H1 (cell line): ENCODE results near the gene FGF3. TPM values are rescaled to one million over a fixed set of nuclear protein-coding genes. Genes with fewer than 3 reads are reported as not detected.

Source experiments
- CTCF ChIA-PET: fragments of 300-600 bp; sonication (Branson Sonifier 250); formaldehyde crosslinking; loops from one replicate; lab custom pipeline; 2021; ENCODE audit not compliant: partially characterized antibody; lab: Charles Lee
- POLR2A ChIA-PET: fragments of 300-600 bp; sonication (Branson Sonifier 250); formaldehyde crosslinking; loops from one replicate; lab custom pipeline; 2021; ENCODE audit warnings: inconsistent platforms; ENCODE audit not compliant: partially characterized antibody; lab: Charles Lee
- DNase-seq, 2 experiments: peaks; one replicate each; pipeline versions ENCODE4 v3.0.0 to v3.0.0-alpha.2; 2010 to 2022; ENCODE audit warnings: low spot score in 2 of 2, low read depth in 1 of 2, mixed read lengths in 1 of 2
- FAIRE-seq: peaks from 2 replicates; lab custom pipeline; 2011; peaks lifted over from hg19 to GRCh38; lab: Jason Lieb, UNC
- H2AFZ ChIP-seq: 2 replicates; pipeline ENCODE4 v1.8.1; 2012; ENCODE audit warnings: low read length, inconsistent platforms
- H2AK5ac ChIP-seq: 2 replicates; pipeline ENCODE4 v1.6.1; 2013; ENCODE audit warnings: low read depth, low read length
- H2BK120ac ChIP-seq: replicated peaks from 2 replicates; pipeline ENCODE3; 2013; ENCODE audit warnings: low read depth, low read length, inconsistent platforms
- H2BK12ac ChIP-seq: 2 replicates; pipeline ENCODE4 v1.6.1; 2013; ENCODE audit warnings: low read depth, low read length
- H2BK15ac ChIP-seq: 2 replicates; pipeline ENCODE4 v1.6.1; 2013; ENCODE audit warnings: low read length
- H2BK20ac ChIP-seq: 2 replicates; pipeline ENCODE4 v1.6.1; 2013; ENCODE audit warnings: low read length
- H2BK5ac ChIP-seq: 2 replicates; pipeline ENCODE4 v1.6.1; 2013; ENCODE audit warnings: low read depth, low read length
- H3K14ac ChIP-seq: 2 replicates; pipeline ENCODE4 v1.6.1; 2013; ENCODE audit warnings: inconsistent platforms; ENCODE audit not compliant: insufficient read length
- H3K18ac ChIP-seq: 2 replicates; pipeline ENCODE4 v1.6.1; 2013; ENCODE audit warnings: low read length; ENCODE audit errors: extremely low read depth
- H3K23ac ChIP-seq: 2 replicates; pipeline ENCODE4 v1.6.1; 2013; ENCODE audit warnings: inconsistent platforms; ENCODE audit not compliant: insufficient read length
- H3K23me2 ChIP-seq: 2 replicates; pipeline ENCODE4 v1.6.1; 2013; ENCODE audit warnings: low read depth, low read length
- H3K27ac ChIP-seq: 2 replicates; pipeline ENCODE4 v1.6.1; 2011; ENCODE audit warnings: low read depth, low read length, inconsistent platforms
- H3K27me3 ChIP-seq, 4 experiments: replicated peaks in 1 of 4; 1 replicate in 1 of 4; 2 replicates in 3 of 4; pipeline versions ENCODE4 v1.6.1 to v1.8.1; 2011 to 2013; ENCODE audit warnings: low read length in 3 of 4, mild to moderate bottlenecking in 3 of 4, inconsistent platforms in 2 of 4, mixed read lengths in 2 of 4, moderate library complexity in 1 of 4; ENCODE audit not compliant: control insufficient read depth in 3 of 4, insufficient read depth in 3 of 4; ENCODE audit errors: extremely low read depth in 1 of 4
- H3K36me3 ChIP-seq, 4 experiments: 2 replicates each; pipeline versions ENCODE4 v1.6.1 to v1.8.1; 2011 to 2013; ENCODE audit warnings: mild to moderate bottlenecking in 4 of 4, low read length in 3 of 4, moderate library complexity in 2 of 4, control low read depth in 1 of 4, inconsistent platforms in 1 of 4; ENCODE audit not compliant: insufficient read depth in 4 of 4, control insufficient read depth in 2 of 4
- H3K4ac ChIP-seq: replicated peaks from 2 replicates; pipeline ENCODE3; 2013; ENCODE audit warnings: low read length, low read depth, mixed read lengths, inconsistent platforms; ENCODE audit not compliant: insufficient read length
- H3K4me1 ChIP-seq, 4 experiments: replicated peaks in 1 of 4; 1 replicate in 1 of 4; 2 replicates in 3 of 4; pipeline versions ENCODE4 v1.6.1 to v1.8.1; 2011 to 2013; ENCODE audit warnings: low read length in 3 of 4, inconsistent platforms in 2 of 4, mixed read lengths in 1 of 4; ENCODE audit not compliant: insufficient read depth in 4 of 4, control insufficient read depth in 3 of 4
- H3K4me2 ChIP-seq, 2 experiments: 2 replicates each; pipeline versions ENCODE4 v1.6.1 to v1.8.1; 2011 to 2013; ENCODE audit warnings: low read depth in 2 of 2, low read length in 2 of 2, control low read depth in 1 of 2, inconsistent platforms in 1 of 2, mild to moderate bottlenecking in 1 of 2; ENCODE audit not compliant: insufficient read depth in 1 of 2
- H3K4me3 ChIP-seq, 4 experiments: fragments of 200-600, 300-600 bp in 1 of 4; sonication (generic), shearing (Covaris generic), sonication (Bioruptor Twin) in 1 of 4; 2 replicates each; pipeline versions ENCODE4 v1.5.1 to v1.8.1; 2011 to 2016; ENCODE audit warnings: low read length in 4 of 4, low read depth in 3 of 4, control low read depth in 2 of 4, inconsistent platforms in 2 of 4, mild to moderate bottlenecking in 2 of 4, mixed read lengths in 1 of 4, moderate library complexity in 1 of 4; ENCODE audit not compliant: insufficient read depth in 2 of 4; ENCODE audit errors: extremely low read depth in 1 of 4
- H3K56ac ChIP-seq: replicated peaks from 2 replicates; pipeline ENCODE3; 2013; ENCODE audit warnings: low read depth, mild to moderate bottlenecking, mixed read lengths, low read length, inconsistent platforms; ENCODE audit not compliant: insufficient read length
- H3K79me1 ChIP-seq: 2 replicates; pipeline ENCODE4 v1.6.1; 2013; ENCODE audit warnings: low read depth, low read length, control low read depth
- H3K79me2 ChIP-seq, 2 experiments: 2 replicates each; pipeline versions ENCODE4 v1.6.1 to v1.8.1; 2012 to 2013; ENCODE audit warnings: low read length in 2 of 2, mild to moderate bottlenecking in 2 of 2, inconsistent platforms in 1 of 2; ENCODE audit not compliant: insufficient read depth in 2 of 2, control insufficient read depth in 1 of 2
- H3K9ac ChIP-seq, 4 experiments: replicated peaks in 1 of 4; 1 replicate in 1 of 4; 2 replicates in 3 of 4; pipeline versions ENCODE4 v1.6.1 to v1.8.1; 2011 to 2013; ENCODE audit warnings: low read depth in 3 of 4, low read length in 3 of 4, control low read depth in 2 of 4, mild to moderate bottlenecking in 2 of 4, moderate library complexity in 2 of 4, inconsistent platforms in 1 of 4; ENCODE audit errors: extremely low read depth in 1 of 4
- H3K9me3 ChIP-seq, 2 experiments: 2 replicates each; pipeline versions ENCODE4 v1.6.1 to v1.8.1; 2012 to 2013; ENCODE audit warnings: mild to moderate bottlenecking in 2 of 2, moderate library complexity in 2 of 2, control low read depth in 1 of 2, inconsistent platforms in 1 of 2, low read depth in 1 of 2, low read length in 1 of 2, mixed read lengths in 1 of 2; ENCODE audit not compliant: insufficient read depth in 2 of 2
- H4K20me1 ChIP-seq, 2 experiments: replicated peaks in 1 of 2; 2 replicates each; pipeline versions ENCODE3 to v1.8.1; 2011 to 2013; ENCODE audit warnings: inconsistent platforms in 2 of 2, low read length in 2 of 2, mild to moderate bottlenecking in 1 of 2; ENCODE audit not compliant: insufficient read depth in 2 of 2, control insufficient read depth in 1 of 2
- H4K5ac ChIP-seq: 2 replicates; pipeline ENCODE4 v1.6.1; 2013; ENCODE audit warnings: low read length, low read depth, mixed read lengths, inconsistent platforms; ENCODE audit not compliant: insufficient read length
- H4K8ac ChIP-seq: 2 replicates; pipeline ENCODE4 v1.8.0; 2013; ENCODE audit warnings: mild to moderate bottlenecking, moderate library complexity, low read length, inconsistent platforms; ENCODE audit not compliant: insufficient read depth; ENCODE audit errors: extremely low read depth
- H4K91ac ChIP-seq: replicated peaks from 2 replicates; pipeline ENCODE3; 2013; ENCODE audit warnings: low read length, mixed read lengths, inconsistent platforms; ENCODE audit not compliant: insufficient read length
- ASH2L ChIP-seq: fragments of 200-600, 300-600 bp; sonication (generic); IDR thresholded peaks from one replicate; pipeline ENCODE4 v1.7.1; 2017; ENCODE audit warnings: low read length
- BCL11A ChIP-seq, 2 experiments: IDR thresholded peaks; one replicate each; pipeline ENCODE4 v1.6.1; 2011; ENCODE audit warnings: low read depth in 2 of 2, low read length in 2 of 2, mild to moderate bottlenecking in 2 of 2
- BRCA1 ChIP-seq: IDR thresholded peaks from 2 replicates; pipeline ENCODE4 v1.6.1; 2012; ENCODE audit warnings: low read depth, low read length, improper control_type of control experiment
- EGR1 ChIP-seq: IDR thresholded peaks from 2 replicates; pipeline ENCODE4 v1.6.1; 2011; ENCODE audit warnings: low read depth, low read length, borderline replicate concordance
- EZH2 ChIP-seq: fragments of 200-600 bp; sonication (generic); IDR thresholded peaks from 2 replicates; pipeline ENCODE4 v1.7.1; 2012; ENCODE audit warnings: low read depth, mild to moderate bottlenecking, moderate library complexity, low read length, inconsistent platforms; ENCODE audit not compliant: severe bottlenecking
- FOSL1 ChIP-seq: IDR thresholded peaks from 2 replicates; pipeline ENCODE4 v1.6.1; 2011; ENCODE audit warnings: mild to moderate bottlenecking, low read depth, low read length, moderate library complexity; ENCODE audit not compliant: insufficient read depth
- GABPA ChIP-seq: IDR thresholded peaks from 2 replicates; pipeline ENCODE4 v1.6.1; 2011; ENCODE audit warnings: mild to moderate bottlenecking, low read length, moderate library complexity, borderline replicate concordance; ENCODE audit not compliant: insufficient read depth
- KDM5A ChIP-seq: fragments of 200-600 bp; IDR thresholded peaks from 2 replicates; pipeline ENCODE4 v1.7.1; 2012; ENCODE audit warnings: mild to moderate bottlenecking, low read length, inconsistent platforms, mixed read lengths
- NRF1 ChIP-seq: IDR thresholded peaks from 2 replicates; pipeline ENCODE4 v1.6.1; 2011; ENCODE audit warnings: mild to moderate bottlenecking, low read depth, low read length, improper control_type of control experiment
- SAP30 ChIP-seq: fragments of 300-600 bp; sonication (generic); IDR thresholded peaks from 2 replicates; pipeline ENCODE4 v1.7.1; 2012; ENCODE audit warnings: low read length, moderate library complexity, mild to moderate bottlenecking, inconsistent platforms; ENCODE audit not compliant: insufficient read depth, insufficient replicate concordance
- SIX5 ChIP-seq: IDR thresholded peaks from 2 replicates; pipeline ENCODE4 v1.6.1; 2011; ENCODE audit warnings: mild to moderate bottlenecking, low read depth, low read length
- SRF ChIP-seq: IDR thresholded peaks from 2 replicates; pipeline ENCODE4 v1.6.1; 2011; ENCODE audit warnings: mild to moderate bottlenecking, low read depth, low read length, moderate library complexity
- TAF1 ChIP-seq: IDR thresholded peaks from 2 replicates; pipeline ENCODE4 v1.6.1; 2011; ENCODE audit warnings: mild to moderate bottlenecking, low read depth, low read length
- TBP ChIP-seq: IDR thresholded peaks from 2 replicates; pipeline ENCODE4 v1.6.1; 2011; ENCODE audit warnings: low read depth, low read length, improper control_type of control experiment
- WGBS, 2 experiments: shearing (Covaris generic) in 1 of 2; methylation state at CpG; one replicate each; pipeline versions ENCODE4 v1.1.6 to v1.1.7; 2013 to 2015; ENCODE audit warnings: low lambda C conversion rate in 2 of 2, mixed read lengths in 2 of 2, inconsistent platforms in 1 of 2, low coverage in 1 of 2, missing lambda C conversion rate in 1 of 2; ENCODE audit not compliant: insufficient replicate concordance in 2 of 2, insufficient coverage in 1 of 2, insufficient read length in 1 of 2; ENCODE audit errors: extremely low coverage in 1 of 2, missing lambda C conversion rate in 1 of 2; 5-methylcytosine and 5-hydroxymethylcytosine counted together
- polyA plus RNA-seq, 7 experiments: library from polyadenylated mRNA; depleted of rRNA in 3 of 7; stranded (reverse) in 5 of 7; unstranded in 2 of 7; fragments of >200 nt in 5 of 7; fragments of 200-250 nt in 2 of 7; gene quantifications; 1 replicate in 5 of 7; 2 replicates in 1 of 7; 4 replicates in 1 of 7; pipeline versions ENCODE4 v1.2.1 to v1.2.3, GENCODE V29; 2011 to 2013; ENCODE audit warnings: missing spikeins in 2 of 7, mixed read lengths in 2 of 7
- total RNA-seq: library from RNA; stranded (reverse); fragmentation: NEBNext Ultra II Directional; extraction: Animal tissue kit (Norgen Biotek cat#: 25700); gene quantifications from 2 replicates; pipeline ENCODE4 v1.2.1, GENCODE V29; 2021

Gene FGF3
- total and polyA plus RNA-seq, 2 of the 8 experiments (the other 6 are each of a cell fraction or from before 2014, with no cell fraction given) = not detected

- Histone ChIP-seq H3K18ac (no peak overlapping the region), H3K9ac (no peak overlapping the region), H3K4me1 (no peaks in the 10 kb centered on the region; a peak in 1 of 7 replicates), H3K56ac (no peak overlapping the region), H4K91ac (no peak overlapping the region), H2BK12ac (no peak overlapping the region), H3K14ac (no peak overlapping the region), H3K79me2 (no peaks in the 10 kb centered on the region), H3K23me2 (no peaks in the 10 kb centered on the region), H3K36me3 (no peaks in the 10 kb centered on the region), H3K23ac (no peak overlapping the region), H4K8ac (no peak overlapping the region), H2BK15ac (no peak overlapping the region), H2AK5ac (no peak overlapping the region), H4K5ac (no peak overlapping the region), H2BK20ac (no peak overlapping the region), H3K4me3 (no peak overlapping the region), H2BK120ac (no peak overlapping the region), H3K9me3 (no peaks in the 10 kb centered on the region), H3K27me3 (0 out of 7 replicates have a peak, but pooled peaks cover 0 to 2% (median 0%) of the 10 kb centered on the region in 4 experiments), H2BK5ac (no peak overlapping the region; the same call in 1 of the 2 replicates), H4K20me1 (no peaks in the 10 kb centered on the region), H3K4ac (no peak overlapping the region), H3K79me1 (no peaks in the 10 kb centered on the region), H2AFZ (no peak overlapping the region), H3K27ac (no peak overlapping the region), H3K4me2 (no peak overlapping the region)
- 88% methylated on average over 9 of the region's 9 CpGs; no CpG with 5 or more reads in 1 of the 2 experiments for WGBS, 2 experiments
- FAIRE-seq = no peak
- DNase-seq = no peak
- POLR2A ChIA-PET = no interaction called here
- CTCF ChIA-PET = interaction anchor here (1.0 to 3.4 kb wide), 7 partner anchors 10 to 176 kb away, joined by 3 to 15 read pairs (median 5); no protein-coding TSS in a partner anchor
- TF ChIP-seq FOSL1 = no peak
- TF ChIP-seq NRF1 = no peak
- TF ChIP-seq GABPA = no peak
- TF ChIP-seq TBP = no peak
- TF ChIP-seq TAF1 = no peak
- no peak for TF ChIP-seq EZH2
- no peak for TF ChIP-seq SIX5
- TF ChIP-seq KDM5A = no peak
- no peak for TF ChIP-seq SRF
- TF ChIP-seq EGR1 = no peak
- TF ChIP-seq BRCA1 = no peak
- no peak for TF ChIP-seq ASH2L
- TF ChIP-seq SAP30 = no peak
- no peak for TF ChIP-seq BCL11A (IDR thresholded peaks at IDR 0.05; ENCODE audit: low read depth in 2 of 2, low read length in 2 of 2)
These were observed 41.7 kb upstream of the FGF3 start for GRCh38 chr11:69860796-69861445.
